Neural cell (in vitro differentiated cells): ENCODE measurements around the gene MYRIP.

Experiments
- EP300 ChIP-seq: fragments of 450-650 bp; conservative IDR thresholded peaks from 2 replicates; pipeline ENCODE4 v1.6.1; 2014; ENCODE audit warnings: antibody characterized with exemption, mild to moderate bottlenecking, moderate library complexity; ENCODE audit not compliant: poor library complexity, severe bottlenecking
- TF ChIP-seq, protein P1 (sequence below): fragments of 450-650 bp; IDR thresholded peaks from 2 replicates; pipeline ENCODE4 v1.5.1; 2014; ENCODE audit warnings: antibody characterized with exemption, mild to moderate bottlenecking, moderate library complexity; ENCODE audit not compliant: poor library complexity, severe bottlenecking

GRCh38 chr3:40299130-40299720 lies 489.8 kb downstream of the MYRIP start:
- TF ChIP-seq, protein P1, sequence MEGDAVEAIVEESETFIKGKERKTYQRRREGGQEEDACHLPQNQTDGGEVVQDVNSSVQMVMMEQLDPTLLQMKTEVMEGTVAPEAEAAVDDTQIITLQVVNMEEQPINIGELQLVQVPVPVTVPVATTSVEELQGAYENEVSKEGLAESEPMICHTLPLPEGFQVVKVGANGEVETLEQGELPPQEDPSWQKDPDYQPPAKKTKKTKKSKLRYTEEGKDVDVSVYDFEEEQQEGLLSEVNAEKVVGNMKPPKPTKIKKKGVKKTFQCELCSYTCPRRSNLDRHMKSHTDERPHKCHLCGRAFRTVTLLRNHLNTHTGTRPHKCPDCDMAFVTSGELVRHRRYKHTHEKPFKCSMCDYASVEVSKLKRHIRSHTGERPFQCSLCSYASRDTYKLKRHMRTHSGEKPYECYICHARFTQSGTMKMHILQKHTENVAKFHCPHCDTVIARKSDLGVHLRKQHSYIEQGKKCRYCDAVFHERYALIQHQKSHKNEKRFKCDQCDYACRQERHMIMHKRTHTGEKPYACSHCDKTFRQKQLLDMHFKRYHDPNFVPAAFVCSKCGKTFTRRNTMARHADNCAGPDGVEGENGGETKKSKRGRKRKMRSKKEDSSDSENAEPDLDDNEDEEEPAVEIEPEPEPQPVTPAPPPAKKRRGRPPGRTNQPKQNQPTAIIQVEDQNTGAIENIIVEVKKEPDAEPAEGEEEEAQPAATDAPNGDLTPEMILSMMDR = no peak
- no peak for TF ChIP-seq EP300
